Fibroblast of lung (primary cell): ENCODE results near the gene APOA4. TPM values are rescaled to one million over a fixed set of nuclear protein-coding genes. Genes with fewer than 3 reads are reported as not detected.

Source experiments
- DNase-seq, 2 donors: peaks; one replicate each; pipeline versions ENCODE4 v3.0.0 to v3.0.0-alpha.2; 2010; ENCODE audit warnings: low read depth in 2 of 2
- H2AFZ ChIP-seq: 2 replicates; pipeline ENCODE4 v1.5.1; 2012; ENCODE audit warnings: low read length, control low read depth, inconsistent platforms
- H3K27ac ChIP-seq: 2 replicates; pipeline ENCODE4 v1.5.1; 2011; ENCODE audit warnings: low read length, control low read depth; ENCODE audit not compliant: insufficient read depth
- H3K27me3 ChIP-seq: 2 replicates; pipeline ENCODE4 v1.5.1; 2011; ENCODE audit warnings: mild to moderate bottlenecking, low read length; ENCODE audit not compliant: control insufficient read depth, insufficient read depth
- H3K36me3 ChIP-seq: 2 replicates; pipeline ENCODE4 v1.5.1; 2011; ENCODE audit warnings: low read length; ENCODE audit not compliant: control insufficient read depth, insufficient read depth
- H3K4me1 ChIP-seq: 2 replicates; pipeline ENCODE4 v1.5.1; 2011; ENCODE audit warnings: low read length; ENCODE audit not compliant: control insufficient read depth, insufficient read depth; ENCODE audit errors: extremely low read depth
- H3K4me2 ChIP-seq: 2 replicates; pipeline ENCODE4 v1.5.1; 2011; ENCODE audit warnings: low read length, control low read depth; ENCODE audit not compliant: insufficient read depth; ENCODE audit errors: extremely low read depth
- H3K4me3 ChIP-seq, 4 experiments: fragments of 200-600 bp in 1 of 4; sonication (generic) in 1 of 4; replicated peaks in 1 of 4; 2 replicates each; pipeline ENCODE4 v1.5.1; 2011 to 2016; ENCODE audit warnings: low read length in 4 of 4, low read depth in 3 of 4, mild to moderate bottlenecking in 3 of 4, control low read depth in 2 of 4, inconsistent platforms in 1 of 4, mixed read lengths in 1 of 4; ENCODE audit not compliant: insufficient read depth in 1 of 4; ENCODE audit errors: control extremely low read depth in 1 of 4
- H3K79me2 ChIP-seq: 2 replicates; pipeline ENCODE4 v1.5.1; 2012; ENCODE audit warnings: mild to moderate bottlenecking, low read length, inconsistent platforms; ENCODE audit not compliant: control insufficient read depth, insufficient read depth
- H3K9ac ChIP-seq: 2 replicates; pipeline ENCODE4 v1.5.1; 2011; ENCODE audit warnings: mild to moderate bottlenecking, low read length, control low read depth; ENCODE audit not compliant: insufficient read depth
- H3K9me3 ChIP-seq: 2 replicates; pipeline ENCODE4 v1.5.1; 2012; ENCODE audit warnings: low read depth, low read length; ENCODE audit not compliant: control insufficient read depth, insufficient read depth
- H4K20me1 ChIP-seq: 2 replicates; pipeline ENCODE4 v1.5.1; 2011; ENCODE audit warnings: low read length; ENCODE audit not compliant: control insufficient read depth, insufficient read depth; ENCODE audit errors: extremely low read depth
- EZH2 ChIP-seq: IDR thresholded peaks from 2 replicates; pipeline ENCODE4 v1.5.1; 2012; ENCODE audit warnings: low read length, control low read depth, mild to moderate bottlenecking; ENCODE audit errors: missing control alignments
- polyA plus RNA-seq, 2 donors: library from polyadenylated mRNA; depleted of rRNA in 1 of 2; stranded (reverse) in 1 of 2; unstranded in 1 of 2; fragments of >200 nt; gene quantifications; 2 replicates each; pipeline ENCODE4 v1.2.1, GENCODE V29; 2011 to 2012; ENCODE audit warnings: missing spikeins in 1 of 2
- total RNA-seq: library from RNA; depleted of rRNA; stranded (reverse); fragments of >200 nt; gene quantifications from 2 replicates; pipeline ENCODE4 v1.2.1, GENCODE V29; 2014
- TF ChIP-seq, protein P1 (sequence below), 2 donors: IDR thresholded peaks in 1 of 2; conservative IDR thresholded peaks in 1 of 2; 1 replicate in 1 of 2; 2 replicates in 1 of 2; pipeline ENCODE4 v1.5.1; 2011 to 2012; ENCODE audit warnings: low read length in 2 of 2, control low read depth in 1 of 2, inconsistent platforms in 1 of 2, low read depth in 1 of 2, mild to moderate bottlenecking in 1 of 2

Gene APOA4
- total and polyA plus RNA-seq, 2 donors (not counting 1 experiment from before 2014, with no cell fraction given), result not detected

DNA sequence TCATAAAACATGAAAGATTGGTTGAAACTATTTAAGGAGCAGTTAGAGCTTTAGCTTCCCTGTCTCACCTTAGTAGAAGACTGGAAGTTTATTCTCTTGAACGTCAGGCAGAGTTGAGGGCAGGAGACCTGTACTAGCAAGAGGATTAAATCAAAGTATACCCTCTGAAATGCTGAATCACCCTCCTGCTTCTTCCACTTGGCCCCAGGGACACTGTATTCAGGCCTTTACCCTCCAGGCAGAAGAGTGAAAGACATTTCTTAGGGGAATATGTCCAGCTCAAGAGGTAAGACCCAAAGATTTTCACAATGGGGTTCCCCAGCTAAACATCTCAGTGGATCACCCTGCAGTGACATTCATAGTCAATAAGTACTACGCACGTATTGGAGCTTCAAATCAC is 11.9 kb downstream of the APOA4 start:
- Histone ChIP-seq H3K27ac (no peak overlapping the region), H3K27me3 (peaks cover 4% of the 10 kb centered on the region), H3K4me3 (no peak overlapping the region), H3K9ac (no peak overlapping the region), H3K9me3 (no peaks in the 10 kb centered on the region), H3K36me3 (no peaks in the 10 kb centered on the region), H3K4me1 (no peaks in the 10 kb centered on the region), H3K4me2 (no peak overlapping the region), H3K79me2 (no peaks in the 10 kb centered on the region), H4K20me1 (no peaks in the 10 kb centered on the region), H2AFZ (no peak overlapping the region)
- no peak for DNase-seq
- TF ChIP-seq, protein P1, sequence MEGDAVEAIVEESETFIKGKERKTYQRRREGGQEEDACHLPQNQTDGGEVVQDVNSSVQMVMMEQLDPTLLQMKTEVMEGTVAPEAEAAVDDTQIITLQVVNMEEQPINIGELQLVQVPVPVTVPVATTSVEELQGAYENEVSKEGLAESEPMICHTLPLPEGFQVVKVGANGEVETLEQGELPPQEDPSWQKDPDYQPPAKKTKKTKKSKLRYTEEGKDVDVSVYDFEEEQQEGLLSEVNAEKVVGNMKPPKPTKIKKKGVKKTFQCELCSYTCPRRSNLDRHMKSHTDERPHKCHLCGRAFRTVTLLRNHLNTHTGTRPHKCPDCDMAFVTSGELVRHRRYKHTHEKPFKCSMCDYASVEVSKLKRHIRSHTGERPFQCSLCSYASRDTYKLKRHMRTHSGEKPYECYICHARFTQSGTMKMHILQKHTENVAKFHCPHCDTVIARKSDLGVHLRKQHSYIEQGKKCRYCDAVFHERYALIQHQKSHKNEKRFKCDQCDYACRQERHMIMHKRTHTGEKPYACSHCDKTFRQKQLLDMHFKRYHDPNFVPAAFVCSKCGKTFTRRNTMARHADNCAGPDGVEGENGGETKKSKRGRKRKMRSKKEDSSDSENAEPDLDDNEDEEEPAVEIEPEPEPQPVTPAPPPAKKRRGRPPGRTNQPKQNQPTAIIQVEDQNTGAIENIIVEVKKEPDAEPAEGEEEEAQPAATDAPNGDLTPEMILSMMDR (conservative IDR thresholded peaks at IDR 0.05 in 1 of 2, IDR thresholded peaks at IDR 0.05 in 1 of 2; ENCODE audit: low read depth in 1 of 2, low read length in 2 of 2), result no peak

DNA sequence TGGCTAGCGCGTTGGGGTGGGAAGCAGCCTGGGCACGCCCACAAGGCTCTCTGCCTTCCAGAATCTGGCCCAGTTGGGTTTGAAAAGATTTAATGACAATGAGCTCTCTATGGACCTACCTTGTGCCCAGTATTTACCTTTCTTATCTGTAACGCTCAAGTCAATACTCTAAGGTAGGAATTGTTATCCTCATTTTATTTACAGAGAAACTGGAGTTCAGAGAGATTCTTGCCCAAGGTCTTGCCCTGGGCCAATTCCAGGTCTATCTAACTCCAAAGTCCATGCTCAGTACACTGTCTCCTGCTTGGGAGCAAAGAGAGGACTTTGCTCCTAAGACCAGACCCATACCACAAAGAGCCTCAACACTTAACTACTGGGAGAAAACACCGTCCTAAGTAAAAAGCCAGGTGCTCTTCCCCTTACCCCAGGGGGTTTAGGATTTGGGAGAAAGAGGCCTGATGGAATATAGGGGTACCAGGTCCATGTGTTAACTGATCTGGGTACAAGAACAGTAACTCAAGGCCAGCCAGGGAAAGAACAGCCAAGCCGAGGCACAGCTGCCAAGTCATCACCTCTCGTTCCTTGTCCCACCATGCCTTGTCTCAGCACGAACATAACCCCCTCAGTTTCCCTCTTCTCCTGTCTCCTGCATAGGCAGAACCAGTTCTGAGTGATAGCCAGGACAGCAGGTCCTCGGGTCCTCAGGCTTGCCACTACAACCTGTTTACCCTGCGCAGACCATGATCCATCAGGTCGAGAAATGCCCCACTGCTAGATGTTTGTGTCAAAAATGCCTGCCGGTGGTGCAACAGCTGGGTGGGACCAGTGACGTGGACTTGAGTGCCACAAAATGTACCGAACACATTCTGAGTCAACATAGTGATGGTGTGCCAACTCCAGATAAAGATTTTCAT is 14.6 kb downstream of the APOA4 start:
- no peaks in the 10 kb centered on the region for H3K36me3 ChIP-seq

DNA sequence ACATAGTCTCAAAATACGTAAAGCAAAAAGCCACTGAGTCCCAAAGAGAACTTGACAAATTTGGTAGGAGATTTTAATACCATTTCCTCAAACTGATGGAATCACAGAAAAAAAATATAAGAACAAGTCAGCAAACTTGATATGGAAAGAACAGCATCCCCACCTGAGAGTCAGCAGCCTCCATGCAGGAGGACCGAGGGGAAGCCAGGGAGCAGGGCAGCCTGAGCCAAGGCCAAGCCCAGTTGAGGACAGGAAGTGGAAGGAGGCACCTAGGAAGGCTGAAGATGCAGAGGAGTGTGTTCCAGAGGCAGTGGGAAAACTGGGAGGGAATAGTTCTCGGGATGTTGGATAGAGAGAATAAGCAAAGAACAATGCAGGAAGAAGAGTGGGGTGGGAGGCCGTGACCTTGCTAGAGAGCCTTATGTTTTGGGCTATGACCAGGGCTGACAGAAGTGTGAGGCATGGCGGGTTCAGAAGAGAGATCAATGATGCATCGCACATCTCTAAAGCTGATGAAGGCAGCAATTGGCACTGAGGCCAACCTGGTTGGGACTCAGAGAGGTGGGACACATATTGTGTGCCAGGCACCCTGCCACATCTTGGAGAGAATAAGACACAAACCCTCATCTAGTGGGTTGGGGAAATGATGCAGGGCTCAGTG is 15.4 kb downstream of the APOA4 start:
- Histone ChIP-seq H3K4me1 (no peaks in the 10 kb centered on the region), H3K9ac (no peak overlapping the region), H3K4me3 (no peak overlapping the region), H2AFZ (no peak overlapping the region), H3K27me3 (no peaks in the 10 kb centered on the region), H3K4me2 (no peak overlapping the region), H3K9me3 (no peaks in the 10 kb centered on the region), H4K20me1 (no peaks in the 10 kb centered on the region), H3K79me2 (no peaks in the 10 kb centered on the region), H3K36me3 (no peaks in the 10 kb centered on the region), H3K27ac (no peak overlapping the region)
- TF ChIP-seq, protein P1 (conservative IDR thresholded peaks at IDR 0.05 in 1 of 2, IDR thresholded peaks at IDR 0.05 in 1 of 2; ENCODE audit: low read depth in 1 of 2, low read length in 2 of 2), result no peak
- TF ChIP-seq EZH2, result no peak
- DNase-seq, result no peak

More for the DNA sequence above, 14.6 kb downstream of the APOA4 start:
- Histone ChIP-seq H3K4me3 (no peak overlapping the region), H3K27ac (no peak overlapping the region), H3K4me2 (no peak overlapping the region), H3K79me2 (no peaks in the 10 kb centered on the region), H3K4me1 (no peaks in the 10 kb centered on the region), H3K27me3 (peaks cover 4% of the 10 kb centered on the region), H4K20me1 (no peaks in the 10 kb centered on the region), H3K9me3 (no peaks in the 10 kb centered on the region), H2AFZ (no peak overlapping the region), H3K9ac (no peak overlapping the region)
- DNase-seq, result peak in 1 of 2 donors; percentile 77
- TF ChIP-seq, protein P1 (conservative IDR thresholded peaks at IDR 0.05 in 1 of 2, IDR thresholded peaks at IDR 0.05 in 1 of 2; ENCODE audit: low read depth in 1 of 2, low read length in 2 of 2), result no peak
- no peak for TF ChIP-seq EZH2
